Endodermal cell (in vitro differentiated cells): ENCODE data around the gene HRH2. TPM values are rescaled to one million over a fixed set of nuclear protein-coding genes. Genes with fewer than 3 reads are reported as not detected.

Source experiments
- DNase-seq: peaks from one replicate; pipeline ENCODE4 v3.0.0-alpha.2; 2017
- H3K27ac ChIP-seq: 2 replicates; pipeline ENCODE4 v1.5.1; 2013; ENCODE audit warnings: mild to moderate bottlenecking, low read depth, low read length, moderate library complexity
- H3K27me3 ChIP-seq: 2 replicates; pipeline ENCODE4 v1.6.1; 2013; ENCODE audit warnings: mild to moderate bottlenecking, low read length, moderate library complexity; ENCODE audit not compliant: insufficient read depth, control insufficient read depth, poor library complexity, severe bottlenecking
- H3K36me3 ChIP-seq: 2 replicates; pipeline ENCODE4 v1.7.0; 2013; ENCODE audit warnings: mild to moderate bottlenecking, low read length, moderate library complexity; ENCODE audit not compliant: control insufficient read depth, insufficient read depth
- H3K4me1 ChIP-seq: one replicate; pipeline ENCODE4 v1.7.0; 2013; ENCODE audit warnings: low read length; ENCODE audit not compliant: control insufficient read depth, insufficient read depth
- H3K4me3 ChIP-seq: 2 replicates; pipeline ENCODE4 v1.5.1; 2013; ENCODE audit warnings: mild to moderate bottlenecking, low read length, moderate library complexity
- H3K9ac ChIP-seq: 2 replicates; pipeline ENCODE4 v1.6.1; 2013; ENCODE audit warnings: mild to moderate bottlenecking, low read length, moderate library complexity; ENCODE audit not compliant: poor library complexity, severe bottlenecking; ENCODE audit errors: extremely low read depth
- H3K9me3 ChIP-seq: 2 replicates; pipeline ENCODE4 v1.6.1; 2013; ENCODE audit warnings: mild to moderate bottlenecking, low read length, moderate library complexity; ENCODE audit not compliant: control insufficient read depth
- H3K27ac Mint-ChIP-seq: 2 replicates; pipeline ENCODE4 v1.8.0; 2020; ENCODE audit warnings: mixed read lengths
- H3K27me3 Mint-ChIP-seq: 2 replicates; pipeline ENCODE4 v1.8.0; 2021; ENCODE audit warnings: mild to moderate bottlenecking, mixed read lengths; ENCODE audit not compliant: insufficient read depth
- H3K36me3 Mint-ChIP-seq: 2 replicates; pipeline ENCODE4 v1.8.0; 2020; ENCODE audit warnings: low read depth, mixed read lengths
- H3K4me1 Mint-ChIP-seq: 2 replicates; pipeline ENCODE4 v1.8.0; 2020; ENCODE audit warnings: mixed read lengths
- H3K4me3 Mint-ChIP-seq: 2 replicates; pipeline ENCODE4 v1.8.0; 2020; ENCODE audit warnings: mild to moderate bottlenecking, moderate library complexity, mixed read lengths
- H3K9me3 Mint-ChIP-seq: 2 replicates; pipeline ENCODE4 v1.8.0; 2020; ENCODE audit warnings: mild to moderate bottlenecking, mixed read lengths
- CTCF ChIP-seq: fragments of 200-600 bp; sonication (generic); conservative IDR thresholded peaks from 2 replicates; pipeline ENCODE4 v1.5.0; 2021; ENCODE audit warnings: antibody characterized with exemption, mild to moderate bottlenecking
- WGBS, 2 experiments: methylation state at CpG; one replicate each; pipeline versions ENCODE4 v1.1.5 to v1.1.7; 2013; ENCODE audit warnings: missing lambda C conversion rate in 2 of 2, mixed read lengths in 1 of 2; ENCODE audit not compliant: insufficient coverage in 1 of 2, insufficient read length in 1 of 2; 5-methylcytosine and 5-hydroxymethylcytosine counted together
- total RNA-seq, 2 donors: library from RNA; stranded (reverse); fragmentation: NEBNext Ultra II Directional in 1 of 2; extraction: Animal tissue kit (Norgen Biotek cat#: 25700) in 1 of 2; gene quantifications; 2 replicates in 1 of 2; 3 replicates in 1 of 2; pipeline ENCODE4 v1.2.1, GENCODE V29; 2021

Gene HRH2
- total RNA-seq, 2 donors from 2014 or later, result 2.1 to 3.3 TPM

GRCh38 chr5:175742290-175742994, 84.6 kb downstream of the HRH2 start:
- no peak overlapping the region for H3K27ac Mint-ChIP-seq
- peaks cover 5% of the 10 kb centered on the region for H3K27me3 ChIP-seq
- H3K36me3 ChIP-seq, result no peaks in the 10 kb centered on the region
- no peaks in the 10 kb centered on the region for H3K36me3 Mint-ChIP-seq
- no peak overlapping the region for H3K27ac ChIP-seq
- WGBS, 2 experiments, result 80 to 84% methylated on average over 9 to 10 of the region's 10 CpGs
- H3K4me1 ChIP-seq, result no peaks in the 10 kb centered on the region
- no peak overlapping the region for H3K9ac ChIP-seq
- peaks cover 3% of the 10 kb centered on the region for H3K27me3 Mint-ChIP-seq
- no peak overlapping the region for H3K4me3 ChIP-seq
- no peaks in the 10 kb centered on the region for H3K9me3 ChIP-seq
- no peak for DNase-seq
- no peaks in the 10 kb centered on the region for H3K9me3 Mint-ChIP-seq
- peaks cover 2% of the 10 kb centered on the region for H3K4me1 Mint-ChIP-seq
- H3K4me3 Mint-ChIP-seq, result no peak overlapping the region
- no peak for TF ChIP-seq CTCF

GRCh38 chr5:175743676-175744210, 85.9 kb downstream of the HRH2 start:
- no peak overlapping the region for H3K9ac ChIP-seq
- H3K9me3 Mint-ChIP-seq, result no peaks in the 10 kb centered on the region
- H3K36me3 Mint-ChIP-seq, result no peaks in the 10 kb centered on the region
- no peak overlapping the region for H3K27ac Mint-ChIP-seq
- no peak overlapping the region for H3K27ac ChIP-seq
- peaks cover 2% of the 10 kb centered on the region for H3K4me1 Mint-ChIP-seq
- no peaks in the 10 kb centered on the region for H3K36me3 ChIP-seq
- H3K4me3 ChIP-seq, result no peak overlapping the region
- no peaks in the 10 kb centered on the region for H3K9me3 ChIP-seq
- peak; percentile 68 for DNase-seq
- WGBS, 2 experiments, result 77 to 100% methylated on average over 1 of the region's 1 CpG
- H3K27me3 ChIP-seq, result peaks cover 8% of the 10 kb centered on the region
- H3K4me3 Mint-ChIP-seq, result no peak overlapping the region
- no peaks in the 10 kb centered on the region for H3K4me1 ChIP-seq
- no peak for TF ChIP-seq CTCF
- peaks cover 3% of the 10 kb centered on the region for H3K27me3 Mint-ChIP-seq

DNA sequence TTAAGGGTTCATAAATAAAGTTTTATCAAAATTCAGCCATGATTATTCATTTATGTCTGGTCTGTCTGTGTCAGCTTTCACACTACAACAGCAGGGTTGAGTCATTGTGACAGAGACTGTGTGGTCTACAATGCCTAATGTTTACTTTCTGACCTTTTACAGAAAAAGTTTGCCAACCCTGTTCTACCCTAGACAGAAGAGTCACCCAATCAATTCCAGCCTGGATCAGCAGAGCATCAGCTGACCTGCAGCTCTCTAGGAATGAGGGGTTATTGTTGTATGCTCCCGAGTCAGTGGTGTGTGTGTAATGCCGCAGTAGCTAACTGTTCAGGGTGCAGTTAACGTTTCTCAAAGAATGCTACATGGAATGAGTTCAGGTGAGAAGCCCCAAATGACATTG, 87.3 kb downstream of the HRH2 start:
- Mint-ChIP-seq H3K27ac (no peak overlapping the region), H3K27me3 (peaks cover 7% of the 10 kb centered on the region), H3K4me3 (no peak overlapping the region), H3K36me3 (no peaks in the 10 kb centered on the region), H3K4me1 (peaks cover 2% of the 10 kb centered on the region), H3K9me3 (no peaks in the 10 kb centered on the region)
- H3K36me3 ChIP-seq, result no peaks in the 10 kb centered on the region
- H3K4me1 ChIP-seq, result no peaks in the 10 kb centered on the region
- H3K9me3 ChIP-seq, result no peaks in the 10 kb centered on the region
- peaks cover 18% of the 10 kb centered on the region for H3K27me3 ChIP-seq
- no peak for DNase-seq
- H3K4me3 ChIP-seq, result no peak overlapping the region
- 79% methylated on average over 3 of the region's 3 CpGs; no CpG with 5 or more reads in 1 of the 2 experiments for WGBS, 2 experiments
- H3K9ac ChIP-seq, result no peak overlapping the region
- TF ChIP-seq CTCF, result no peak
- H3K27ac ChIP-seq, result no peak overlapping the region
